GM12891 (cell line): ENCODE measurements around the gene FURIN.

ENCODE experiments used
- DNase-seq: peaks from one replicate; pipeline ENCODE4 v3.0.0; 2011; ENCODE audit warnings: low spot score; ENCODE audit not compliant: insufficient read length
- FAIRE-seq: peaks from 2 replicates; lab custom pipeline; 2011; peaks lifted over from hg19 to GRCh38; lab: Jason Lieb, UNC
- PAX5 ChIP-seq: IDR thresholded peaks from 2 replicates; pipeline ENCODE4 v1.6.1; 2011; ENCODE audit warnings: low read length, moderate library complexity, mild to moderate bottlenecking; ENCODE audit not compliant: insufficient read depth, severe bottlenecking
- POLR2A ChIP-seq: IDR thresholded peaks from 2 replicates; pipeline ENCODE4 v1.6.1; 2011; ENCODE audit warnings: low read depth, low read length, control low read depth
- POLR2AphosphoS5 ChIP-seq: IDR thresholded peaks from 2 replicates; pipeline ENCODE4 v1.6.1; 2011; ENCODE audit warnings: low read depth, low read length, control low read depth
- POU2F2 ChIP-seq: IDR thresholded peaks from 2 replicates; pipeline ENCODE4 v1.6.1; 2011; ENCODE audit warnings: low read depth, mild to moderate bottlenecking, control low read depth, low read length, moderate library complexity
- SPI1 ChIP-seq: IDR thresholded peaks from 2 replicates; pipeline ENCODE4 v1.6.1; 2011; ENCODE audit warnings: low read depth, low read length, control low read depth
- TAF1 ChIP-seq: IDR thresholded peaks from 2 replicates; pipeline ENCODE4 v1.6.1; 2011; ENCODE audit warnings: low read depth, low read length, control low read depth

The FURIN gene

GRCh38 chr15:90829942-90830440 lies 38.4 kb upstream of the FURIN start:
- FAIRE-seq (peak; percentile 43), DNase-seq (no peak)
- TF ChIP-seq TAF1 (no peak), POLR2AphosphoS5 (no peak), POLR2A (no peak), SPI1 (no peak), POU2F2 (no peak), PAX5 (no peak)

DNA sequence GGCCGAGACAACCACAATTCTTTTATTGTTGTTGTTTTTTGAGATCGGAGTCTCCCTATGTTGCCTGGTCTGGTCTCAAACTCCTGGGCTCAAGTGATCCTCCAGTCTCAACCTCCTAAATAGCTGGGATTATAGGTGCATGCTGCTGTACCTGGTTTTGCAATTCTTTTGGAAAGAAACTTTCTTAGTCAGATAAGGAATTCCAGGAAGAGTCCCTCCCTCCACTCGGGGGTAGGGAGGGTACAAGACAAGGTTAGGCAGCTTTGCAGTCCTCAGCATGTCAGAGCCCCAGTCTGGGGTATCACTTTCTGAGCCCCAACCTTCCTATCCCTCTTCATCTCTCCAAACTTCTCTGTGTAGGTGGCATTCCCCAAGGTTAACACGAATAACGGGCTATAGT lies 33.8 kb upstream of the FURIN start:
- FAIRE-seq (no peak), DNase-seq (no peak)
- no peak for TF ChIP-seq POLR2AphosphoS5
- no peak for TF ChIP-seq PAX5

DNA sequence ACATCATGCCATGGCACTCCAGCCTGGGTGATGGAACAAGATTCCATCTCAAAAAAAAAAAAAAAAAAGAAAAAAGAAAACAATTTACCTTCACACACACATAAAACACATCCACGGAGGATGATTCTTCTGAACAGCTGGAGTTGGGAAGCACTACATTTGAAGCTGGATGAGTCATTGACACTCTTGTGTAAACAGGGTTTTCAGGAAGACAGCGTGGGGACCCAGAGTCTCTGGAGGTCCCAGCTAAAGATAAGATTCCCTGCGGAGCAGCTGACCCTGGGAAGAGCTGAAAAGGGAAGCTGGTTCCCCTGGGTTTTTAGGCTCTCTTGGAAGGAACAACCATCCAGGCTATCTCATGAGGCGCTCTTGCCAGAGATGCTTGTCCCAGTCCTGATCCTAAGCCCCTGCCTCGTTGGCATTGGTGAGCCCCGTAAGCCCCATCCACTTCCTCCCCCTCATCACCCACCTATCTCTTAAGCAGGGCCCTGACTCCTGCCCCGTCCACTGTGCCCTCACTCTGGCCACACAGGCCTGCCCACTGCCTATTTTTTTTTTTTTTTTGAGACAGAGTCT lies 32.0 kb upstream of the FURIN start:
- FAIRE-seq (no peak), DNase-seq (no peak)
- TF ChIP-seq TAF1 (no peak), PAX5 (no peak), SPI1 (no peak), POU2F2 (no peak), POLR2AphosphoS5 (no peak), POLR2A (no peak)

DNA sequence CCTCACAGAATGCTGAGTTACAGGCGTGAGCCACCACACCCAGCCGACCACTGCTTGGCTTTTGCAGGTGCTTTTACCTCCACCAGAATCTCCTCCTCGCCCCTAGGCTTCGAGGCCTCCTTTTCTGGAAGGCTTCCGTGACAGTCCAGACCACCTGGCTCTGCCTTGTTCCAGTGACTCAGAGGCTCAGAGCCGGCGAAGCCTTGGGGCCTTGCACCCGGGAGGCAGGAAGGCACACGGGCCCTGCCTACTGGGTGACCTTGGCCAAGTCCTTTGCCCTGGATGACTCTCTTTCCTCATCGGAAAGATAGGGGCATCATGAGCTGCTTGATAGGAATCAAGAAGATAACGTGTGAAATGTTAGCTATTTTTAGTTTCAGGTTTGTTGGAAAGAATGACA lies 31.3 kb upstream of the FURIN start:
- DNase-seq (no peak), FAIRE-seq (no peak)
- TF ChIP-seq POLR2A (no peak), SPI1 (no peak), POU2F2 (no peak), TAF1 (no peak), POLR2AphosphoS5 (no peak), PAX5 (no peak)

GRCh38 chr15:90838139-90838538 lies 30.2 kb upstream of the FURIN start:
- DNase-seq (no peak), FAIRE-seq (peak; percentile 23)
- no peak for TF ChIP-seq POLR2A
- TF ChIP-seq PAX5, result no peak
- TF ChIP-seq TAF1, result no peak
- no peak for TF ChIP-seq POU2F2

GRCh38 chr15:90838544-90838943 lies 29.8 kb upstream of the FURIN start:
- no peak for FAIRE-seq

GRCh38 chr15:90839187-90840071 lies 29.0 kb upstream of the FURIN start:
- peak; percentile 62 for DNase-seq
- peak; percentile 66 for FAIRE-seq
- TF ChIP-seq SPI1 (peak; percentile 54; the same call in 1 of the 2 replicates), POLR2A (no peak), POU2F2 (peak; percentile 52; the same call in 1 of the 2 replicates)

More at GRCh38 chr15:90838544-90838943, 29.8 kb upstream of the FURIN start:
- no peak for TF ChIP-seq POLR2A
- no peak for TF ChIP-seq POU2F2
- TF ChIP-seq POLR2AphosphoS5, result no peak
- TF ChIP-seq TAF1, result no peak
- no peak for TF ChIP-seq PAX5
- TF ChIP-seq SPI1, result no peak
- DNase-seq, result no peak

GRCh38 chr15:90840157-90840855 lies 28.1 kb upstream of the FURIN start:
- FAIRE-seq, result peak; percentile 20
- TF ChIP-seq POU2F2, result no peak
- no peak for TF ChIP-seq PAX5
- no peak for TF ChIP-seq POLR2AphosphoS5
- no peak for TF ChIP-seq POLR2A
- no peak for TF ChIP-seq TAF1
- TF ChIP-seq SPI1, result no peak
- DNase-seq, result no peak

- FAIRE-seq (no peak), DNase-seq (no peak)
- TF ChIP-seq TAF1 (no peak), POLR2A (no peak), POLR2AphosphoS5 (no peak), POU2F2 (no peak), SPI1 (no peak), PAX5 (no peak)
Measured at GRCh38 chr15:90840954-90841353, 27.4 kb upstream of the FURIN start.

GRCh38 chr15:90844696-90845095 lies 23.7 kb upstream of the FURIN start:
- DNase-seq (no peak), FAIRE-seq (no peak)
- TF ChIP-seq POLR2A, result no peak
- TF ChIP-seq SPI1, result no peak
- no peak for TF ChIP-seq TAF1
- TF ChIP-seq POU2F2, result no peak
- no peak for TF ChIP-seq POLR2AphosphoS5
- TF ChIP-seq PAX5, result no peak
